Stimulated activated CD8-positive, alpha-beta memory T cell treated with anti-CD3 and anti-CD28 coated beads, Interleukin-4, amount 100 ng/mL, for 24 hours (primary cell): Measurements from ENCODE around the gene HDAC1.

ENCODE experiments used
- DNase-seq: peaks from one replicate; pipeline ENCODE4 v3.0.0-alpha.2; 2020; ENCODE audit warnings: low read depth

The HDAC1 gene

GRCh38 chr1:32330558-32331151 is 38.8 kb downstream of the HDAC1 start:
- no peak for DNase-seq

DNA sequence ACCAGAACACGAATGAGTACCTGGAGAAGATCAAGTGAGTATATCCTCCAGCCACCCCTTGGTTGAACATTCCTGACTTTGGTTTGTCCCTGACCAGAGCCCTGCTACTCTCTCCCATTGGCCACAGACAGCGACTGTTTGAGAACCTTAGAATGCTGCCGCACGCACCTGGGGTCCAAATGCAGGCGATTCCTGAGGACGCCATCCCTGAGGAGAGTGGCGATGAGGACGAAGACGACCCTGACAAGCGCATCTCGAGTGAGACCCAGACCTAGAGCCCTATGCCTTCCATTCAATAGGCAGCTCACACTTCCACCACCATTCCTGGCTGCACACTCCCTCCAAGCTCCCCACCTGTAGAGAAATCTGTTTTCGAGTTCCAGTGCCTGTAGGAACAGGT is 39.7 kb downstream of the HDAC1 start:
- no peak for DNase-seq

DNA sequence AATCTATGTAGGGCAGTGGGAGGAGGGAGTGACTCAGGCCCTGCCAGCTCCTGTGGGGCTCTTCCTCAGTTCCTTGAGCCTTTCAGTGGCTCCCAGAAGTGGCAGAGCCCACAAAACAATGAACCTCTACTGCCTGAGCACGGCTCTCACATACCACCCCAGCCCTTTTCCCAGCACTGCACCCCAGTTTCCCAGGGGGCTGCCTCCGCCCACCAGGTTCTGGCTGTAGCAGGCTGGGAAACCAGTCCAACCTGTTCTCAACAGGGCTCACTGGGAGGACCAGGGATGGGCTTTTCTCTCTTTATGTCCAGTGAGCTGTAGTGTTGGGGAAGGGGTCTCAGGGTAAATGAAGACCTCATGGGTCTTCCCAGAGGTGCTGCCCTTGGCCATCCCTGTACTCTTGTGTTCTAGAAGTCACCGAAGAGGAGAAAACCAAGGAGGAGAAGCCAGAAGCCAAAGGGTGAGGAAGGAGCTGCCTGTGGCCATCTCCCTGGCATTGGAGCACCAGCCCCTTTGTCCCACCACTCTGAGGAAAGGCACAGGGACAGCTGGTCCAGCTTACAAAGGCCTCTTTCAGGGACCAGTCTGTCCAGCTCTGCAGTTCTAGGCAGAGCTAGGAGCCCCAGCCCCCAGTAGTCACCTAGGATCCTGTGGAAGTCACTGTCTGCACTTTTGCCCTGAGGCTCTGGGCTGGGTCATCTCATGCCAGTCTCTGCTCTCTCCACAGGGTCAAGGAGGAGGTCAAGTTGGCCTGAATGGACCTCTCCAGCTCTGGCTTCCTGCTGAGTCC is 40.6 kb downstream of the HDAC1 start:
- DNase-seq = no peak

- no peak for DNase-seq
Observed at GRCh38 chr1:32333251-32333963, 41.5 kb downstream of the HDAC1 start.

GRCh38 chr1:32334274-32334861 is 42.5 kb downstream of the HDAC1 start:
- no peak for DNase-seq

- no peak for DNase-seq
Observed at GRCh38 chr1:32334864-32335534, 43.1 kb downstream of the HDAC1 start.

DNA sequence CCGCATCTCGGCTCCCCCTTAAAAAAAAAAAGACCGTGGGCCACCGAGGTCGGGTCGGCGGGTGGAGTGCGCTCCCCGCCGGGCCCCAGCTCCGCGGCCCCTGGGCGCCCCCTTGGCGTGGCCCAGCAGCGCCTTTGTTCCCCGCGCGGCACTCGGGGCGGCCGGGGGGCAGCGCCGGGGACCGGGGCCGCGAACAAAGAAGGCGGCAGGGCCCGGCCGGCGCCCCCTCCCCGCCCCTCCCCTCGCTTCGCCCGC is 43.6 kb downstream of the HDAC1 start:
- DNase-seq = no peak

GRCh38 chr1:32335790-32336590 is 44.1 kb downstream of the HDAC1 start, which contains the start of gene MARCKSL1:
Gene MARCKSL1 (minus strand): TSS chr1:32336233. CDS start chr1:32336033, 200 bp downstream.
- DNase-seq = peak; percentile 77

- DNase-seq = no peak
Observed at GRCh38 chr1:32336591-32336932, 44.7 kb downstream of the HDAC1 start.

GRCh38 chr1:32336963-32337675 is 45.2 kb downstream of the HDAC1 start:
- peak; percentile 58 for DNase-seq

GRCh38 chr1:32337855-32338636 is 46.2 kb downstream of the HDAC1 start:
- no peak for DNase-seq

DNA sequence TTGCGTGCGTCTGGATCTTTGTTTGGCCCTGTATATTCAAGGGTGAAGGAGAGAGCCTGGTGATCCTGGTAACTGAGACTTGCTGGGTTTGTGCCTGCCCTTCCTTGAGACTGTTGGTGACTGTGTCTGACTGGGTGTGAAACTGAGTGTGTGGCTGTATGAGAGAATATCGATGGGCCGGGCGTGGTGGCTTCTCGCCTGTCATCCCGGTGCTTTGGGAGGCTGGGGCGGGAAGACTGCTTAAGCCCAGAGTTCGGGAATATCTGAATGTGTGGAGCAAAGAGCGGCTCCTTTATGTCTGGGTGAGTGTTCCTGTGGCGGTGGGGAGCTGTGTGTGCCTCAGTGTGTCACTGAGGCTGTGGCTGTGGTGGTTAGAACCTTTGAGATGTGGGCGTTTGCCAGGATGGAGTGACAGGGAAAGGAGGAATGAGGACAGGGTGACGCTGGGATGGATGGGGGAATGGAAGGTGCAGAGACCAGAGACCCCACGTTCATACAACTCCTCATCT is 46.8 kb downstream of the HDAC1 start:
- no peak for DNase-seq

- DNase-seq = no peak
Observed at GRCh38 chr1:32339363-32339978, 47.6 kb downstream of the HDAC1 start.

- no peak for DNase-seq
Observed at GRCh38 chr1:32341186-32341757, 49.4 kb downstream of the HDAC1 start.

DNA sequence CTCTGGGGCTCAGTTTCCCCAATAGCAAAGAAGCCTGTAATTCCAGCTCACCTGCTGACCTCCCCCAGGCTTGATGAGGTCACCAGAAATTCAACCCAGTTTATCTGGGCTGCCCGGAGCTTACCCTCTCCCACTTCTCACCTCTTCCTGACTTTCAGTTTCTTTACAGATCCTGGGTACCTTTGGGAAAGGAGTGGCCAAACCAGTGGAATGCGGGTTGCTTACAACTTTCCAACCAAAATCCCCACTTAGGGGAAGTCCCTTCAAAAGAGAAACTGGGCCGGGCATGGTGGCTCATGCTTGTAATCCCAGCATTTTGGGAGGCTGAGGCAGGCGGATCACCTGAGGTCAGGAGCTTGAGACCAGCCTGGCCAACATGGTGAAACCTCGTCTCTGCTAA is 50.1 kb downstream of the HDAC1 start:
- DNase-seq = no peak

- DNase-seq = no peak
Observed at GRCh38 chr1:32342704-32343103, 50.8 kb downstream of the HDAC1 start.

DNA sequence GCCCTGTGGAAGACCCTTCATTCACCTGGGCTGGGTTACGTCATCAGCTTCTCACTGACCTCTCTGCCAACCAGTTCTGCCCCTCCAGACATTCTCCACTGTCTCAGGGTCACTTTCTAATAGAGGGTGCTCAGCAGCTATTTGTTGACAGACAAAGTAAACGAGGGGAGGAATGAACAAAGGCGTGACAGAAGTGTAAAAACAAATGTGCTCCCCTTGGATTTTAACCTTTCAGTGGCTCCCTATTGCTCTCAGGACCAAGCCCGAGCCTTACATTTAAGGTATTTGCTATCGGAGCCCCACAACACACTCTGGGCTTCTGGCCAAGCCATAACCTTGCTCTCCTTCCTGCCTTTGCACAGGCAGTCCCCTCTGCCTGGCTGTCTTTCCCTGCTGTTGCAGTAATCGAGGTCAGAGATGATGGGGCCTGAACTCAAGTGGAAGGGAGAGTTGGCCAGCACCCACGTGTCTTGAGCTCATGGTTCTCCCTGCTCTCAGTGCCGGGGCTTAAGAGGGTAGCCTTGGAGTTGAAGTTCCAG is 53.5 kb downstream of the HDAC1 start:
- no peak for DNase-seq

DNA sequence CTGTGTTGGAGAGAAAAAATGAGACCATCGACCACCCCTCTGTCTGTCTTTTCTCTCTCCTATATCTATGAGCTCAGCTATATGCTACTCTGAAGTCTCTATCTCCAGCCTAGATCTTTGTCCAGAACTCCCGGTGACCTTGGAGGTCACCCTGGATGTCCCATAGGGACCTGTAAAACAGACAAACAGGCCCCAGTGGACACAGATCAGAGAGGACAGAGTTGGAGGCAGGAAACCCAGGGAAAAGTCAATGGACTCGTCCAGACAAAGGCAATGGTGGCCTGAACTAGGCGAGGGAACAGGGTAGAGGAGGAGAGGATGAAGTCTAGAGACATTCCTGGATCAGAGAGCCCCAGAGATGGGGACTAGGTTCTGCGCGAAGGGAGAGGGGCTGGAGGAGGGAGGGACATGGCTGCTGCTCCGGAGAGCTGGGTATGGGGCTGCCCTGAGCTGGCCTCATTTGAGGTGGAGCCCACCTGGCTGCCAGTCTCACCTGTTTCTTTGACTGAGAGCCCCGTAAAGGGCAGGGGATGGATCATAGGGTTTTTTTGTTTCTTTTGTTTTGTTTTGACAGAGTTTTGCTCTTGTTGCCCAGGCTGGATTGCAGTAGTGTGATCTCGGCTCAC is 54.8 kb downstream of the HDAC1 start:
- no peak for DNase-seq
